ENCODE data around the gene SLC39A7. TPM values are rescaled to one million over a fixed set of nuclear protein-coding genes. Genes with fewer than 3 reads are reported as not detected.
"Not testable (repeated sequence)": the region's sequence is repeated elsewhere in the genome, so short reads cannot be mapped to it uniquely, and the experiment has no call there.

Gene SLC39A7
- total and polyA plus RNA-seq, 2 experiments from 2014 or later = 26.9 to 126 TPM

GRCh38 chr6:33215271-33216116 lies 14.8 kb downstream of the SLC39A7 start:
- 66% methylated on average over 8 to 9 of the region's 9 CpGs for WGBS, 2 experiments (ENCODE audit: low coverage in 1 of 2, low lambda C conversion rate in 2 of 2, missing lambda C conversion rate in 2 of 2)
- no peak for TF ChIP-seq EZH2phosphoT487 (IDR thresholded peaks at IDR 0.05; ENCODE audit: insufficient read depth, low read depth)

DNA sequence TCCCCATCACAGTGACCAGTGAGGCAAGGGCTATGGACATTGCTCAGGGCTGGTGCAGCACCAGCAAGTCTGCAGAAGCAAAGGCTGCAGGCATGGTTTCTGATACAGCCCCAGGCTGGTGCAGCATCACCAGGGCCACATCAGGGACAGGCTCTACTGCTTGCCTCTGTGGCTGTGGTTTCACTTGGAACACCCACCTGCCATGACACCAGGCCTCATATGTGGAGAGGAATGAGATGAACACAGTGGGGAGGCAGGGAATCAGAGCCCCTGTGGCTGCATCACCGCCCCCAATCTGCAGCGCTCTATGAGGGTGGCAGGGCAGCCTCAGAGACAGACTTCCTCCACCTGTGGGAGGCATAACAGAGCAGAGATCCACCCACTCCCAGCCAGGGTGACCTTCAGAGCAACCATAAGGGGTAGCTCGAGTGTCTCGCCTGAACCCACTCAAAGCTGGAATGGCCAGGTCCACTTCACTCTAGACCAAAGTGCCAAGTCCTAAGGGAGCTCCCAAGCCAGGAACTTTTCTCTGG lies 15.5 kb downstream of the SLC39A7 start:
- 95 to 98% methylated on average over 4 of the region's 4 CpGs for WGBS, 2 experiments (ENCODE audit: low coverage in 1 of 2, low lambda C conversion rate in 2 of 2, missing lambda C conversion rate in 2 of 2)
- H3K4me1 ChIP-seq (ENCODE audit: insufficient read depth) = peaks cover 10% of the 10 kb centered on the region
- no peaks in the 10 kb centered on the region for H3K36me3 ChIP-seq (ENCODE audit: low read depth)
- no peak for TF ChIP-seq EZH2phosphoT487 (IDR thresholded peaks at IDR 0.05; ENCODE audit: insufficient read depth, low read depth)
- TF ChIP-seq EZH2 (IDR thresholded peaks at IDR 0.05; ENCODE audit: insufficient read depth, poor library complexity, severe bottlenecking) = no peak
- no peak overlapping the region for H2AFZ ChIP-seq
- in situ Hi-C loops (cut with MboI) = no loop called here
- H3K4me3 ChIP-seq = no peak overlapping the region
- no peaks in the 10 kb centered on the region for H3K79me2 ChIP-seq (ENCODE audit: insufficient read depth)
- no peak for DNase-seq
- H3F3A ChIP-seq (ENCODE audit: insufficient read depth) = peaks cover 9% of the 10 kb centered on the region; the same call in 1 of the 2 replicates
- H3K9ac ChIP-seq = no peak overlapping the region
- no peaks in the 10 kb centered on the region for H3K9me2 ChIP-seq (ENCODE audit: insufficient read depth)
- H3K27ac ChIP-seq = no peak overlapping the region
- no peaks in the 10 kb centered on the region for H3K9me3 ChIP-seq (ENCODE audit: low read depth)
- no peaks in the 10 kb centered on the region for H4K20me1 ChIP-seq (ENCODE audit: insufficient read depth)
- no peak overlapping the region for H3K4me2 ChIP-seq (ENCODE audit: unreplicated experiment)
- H3K27me3 ChIP-seq (replicated peaks; ENCODE audit: insufficient read depth) = peaks cover 6% of the 10 kb centered on the region; the same call in 1 of the 2 replicates

More at GRCh38 chr6:33215271-33216116, 14.8 kb downstream of the SLC39A7 start:
- Histone ChIP-seq H2AFZ (no peak overlapping the region), H3K4me3 (no peak overlapping the region), H3K27ac (no peak overlapping the region), H3F3A (ENCODE audit: insufficient read depth) (peaks cover 9% of the 10 kb centered on the region; the same call in 1 of the 2 replicates), H3K9me2 (ENCODE audit: insufficient read depth) (no peaks in the 10 kb centered on the region), H3K9ac (no peak overlapping the region), H4K20me1 (ENCODE audit: insufficient read depth) (no peaks in the 10 kb centered on the region), H3K36me3 (ENCODE audit: low read depth) (0 out of 2 replicates have a peak, but pooled peaks cover 2% of the 10 kb centered on the region), H3K27me3 (replicated peaks; ENCODE audit: insufficient read depth) (no peaks in the 10 kb centered on the region), H3K79me2 (ENCODE audit: insufficient read depth) (no peaks in the 10 kb centered on the region), H3K4me1 (ENCODE audit: insufficient read depth) (peaks cover 10% of the 10 kb centered on the region), H3K9me3 (ENCODE audit: low read depth) (no peaks in the 10 kb centered on the region), H3K4me2 (ENCODE audit: unreplicated experiment) (no peak overlapping the region)
- in situ Hi-C loops (cut with MboI) = no loop called here
- no peak for DNase-seq

GRCh38 chr6:33217246-33217645 lies 16.6 kb downstream of the SLC39A7 start:
- H3K9ac ChIP-seq = no peak overlapping the region
- DNase-seq = no peak
- peaks cover 9% of the 10 kb centered on the region; the same call in 1 of the 2 replicates for H3F3A ChIP-seq (ENCODE audit: insufficient read depth)
- 74 to 76% methylated on average over 6 of the region's 6 CpGs for WGBS, 2 experiments (ENCODE audit: low coverage in 1 of 2, low lambda C conversion rate in 2 of 2, missing lambda C conversion rate in 2 of 2)
- TF ChIP-seq EZH2phosphoT487 (IDR thresholded peaks at IDR 0.05; ENCODE audit: insufficient read depth, low read depth) (no peak), EZH2 (IDR thresholded peaks at IDR 0.05; ENCODE audit: insufficient read depth, poor library complexity, severe bottlenecking) (no peak)
- no peaks in the 10 kb centered on the region for H4K20me1 ChIP-seq (ENCODE audit: insufficient read depth)
- H3K27me3 ChIP-seq (replicated peaks; ENCODE audit: insufficient read depth) = peaks cover 7% of the 10 kb centered on the region; the same call in 1 of the 2 replicates
- H3K27ac ChIP-seq = no peak overlapping the region
- peaks cover 7% of the 10 kb centered on the region for H3K4me1 ChIP-seq (ENCODE audit: insufficient read depth)
- H3K36me3 ChIP-seq (ENCODE audit: low read depth) = no peaks in the 10 kb centered on the region
- in situ Hi-C loops (cut with MboI) = no loop called here
- H3K9me2 ChIP-seq (ENCODE audit: insufficient read depth) = no peaks in the 10 kb centered on the region
- H3K4me2 ChIP-seq (ENCODE audit: unreplicated experiment) = no peak overlapping the region
- no peaks in the 10 kb centered on the region for H3K79me2 ChIP-seq (ENCODE audit: insufficient read depth)
- H3K9me3 ChIP-seq (ENCODE audit: low read depth) = no peaks in the 10 kb centered on the region
- no peak overlapping the region for H2AFZ ChIP-seq
- H3K4me3 ChIP-seq = no peak overlapping the region

- no peaks in the 10 kb centered on the region for H4K20me1 ChIP-seq (ENCODE audit: insufficient read depth)
- no peak overlapping the region for H3K27ac ChIP-seq
- H3K4me1 ChIP-seq (ENCODE audit: insufficient read depth) = peaks cover 3% of the 10 kb centered on the region
- DNase-seq = peak; percentile 56
- no peaks in the 10 kb centered on the region for H3K79me2 ChIP-seq (ENCODE audit: insufficient read depth)
- WGBS, 2 experiments (ENCODE audit: low coverage in 1 of 2, low lambda C conversion rate in 2 of 2, missing lambda C conversion rate in 2 of 2) = 36 to 41% methylated on average over 3 of the region's 3 CpGs
- H3K9me3 ChIP-seq (ENCODE audit: low read depth) = no peaks in the 10 kb centered on the region
- peaks cover 7% of the 10 kb centered on the region; the same call in 1 of the 2 replicates for H3K27me3 ChIP-seq (replicated peaks; ENCODE audit: insufficient read depth)
- no peaks in the 10 kb centered on the region for H3K36me3 ChIP-seq (ENCODE audit: low read depth)
- peaks cover 9% of the 10 kb centered on the region; the same call in 1 of the 2 replicates for H3F3A ChIP-seq (ENCODE audit: insufficient read depth)
- TF ChIP-seq EZH2phosphoT487 (IDR thresholded peaks at IDR 0.05; ENCODE audit: insufficient read depth, low read depth) = no peak
- TF ChIP-seq EZH2 (IDR thresholded peaks at IDR 0.05; ENCODE audit: insufficient read depth, poor library complexity, severe bottlenecking) = no peak
- H3K9ac ChIP-seq = no peak overlapping the region
- H3K4me3 ChIP-seq = no peak overlapping the region
- no peaks in the 10 kb centered on the region for H3K9me2 ChIP-seq (ENCODE audit: insufficient read depth)
- H3K4me2 ChIP-seq (ENCODE audit: unreplicated experiment) = no peak overlapping the region
- in situ Hi-C loops (cut with MboI) = no loop called here
- H2AFZ ChIP-seq = no peak overlapping the region
Measured at GRCh38 chr6:33217681-33218080, 17.0 kb downstream of the SLC39A7 start.

- H3F3A ChIP-seq (ENCODE audit: insufficient read depth); in situ Hi-C loops (cut with MboI); H3K9me3 ChIP-seq (ENCODE audit: low read depth); H3K9ac ChIP-seq; H3K4me1 ChIP-seq (ENCODE audit: insufficient read depth); H3K4me2 ChIP-seq (ENCODE audit: unreplicated experiment); H3K27ac ChIP-seq; H3K9me2 ChIP-seq (ENCODE audit: insufficient read depth); DNase-seq; H2AFZ ChIP-seq; H3K4me3 ChIP-seq; H4K20me1 ChIP-seq (ENCODE audit: insufficient read depth); H3K79me2 ChIP-seq (ENCODE audit: insufficient read depth); H3K36me3 ChIP-seq (ENCODE audit: low read depth): not testable (repeated sequence)
- peaks cover 26% of the 10 kb centered on the region for H3K27me3 ChIP-seq (replicated peaks; ENCODE audit: insufficient read depth)
- WGBS, 2 experiments (ENCODE audit: low coverage in 1 of 2, low lambda C conversion rate in 2 of 2, missing lambda C conversion rate in 2 of 2) = 28 to 34% methylated on average over 14 of the region's 14 CpGs
Measured at GRCh38 chr6:33226503-33227120, 25.9 kb downstream of the SLC39A7 start.
